Keratinocyte (primary cell): ENCODE data around the gene TMEM45A. TPM values are rescaled to one million over a fixed set of nuclear protein-coding genes. Genes with fewer than 3 reads are reported as not detected.

Experiments
- DNase-seq: peaks from one replicate; pipeline ENCODE4 v3.0.0-alpha.2; 2011; ENCODE audit warnings: low read depth, missing footprints, low spot score
- FAIRE-seq: peaks from 2 replicates; lab custom pipeline; 2011; peaks lifted over from hg19 to GRCh38; lab: Jason Lieb, UNC
- H2AFZ ChIP-seq: 2 replicates; pipeline ENCODE4 v1.6.0; 2012; ENCODE audit warnings: low read length, control low read depth, inconsistent platforms; ENCODE audit not compliant: control insufficient read depth
- H3K27ac ChIP-seq: 2 replicates; pipeline ENCODE4 v1.5.1; 2011; ENCODE audit warnings: low read length; ENCODE audit not compliant: control insufficient read depth, insufficient read depth
- H3K27me3 ChIP-seq: 3 replicates; pipeline ENCODE4 v1.6.0; 2011; ENCODE audit warnings: low read length; ENCODE audit not compliant: control insufficient read depth, insufficient read depth; ENCODE audit errors: extremely low read depth
- H3K36me3 ChIP-seq, 2 experiments: 2 replicates in 1 of 2; 3 replicates in 1 of 2; pipeline ENCODE4 v1.5.1; 2011; ENCODE audit warnings: low read length in 2 of 2, mild to moderate bottlenecking in 1 of 2; ENCODE audit not compliant: control insufficient read depth in 2 of 2, insufficient read depth in 2 of 2; ENCODE audit errors: extremely low read depth in 1 of 2
- H3K4me1 ChIP-seq: 3 replicates; pipeline ENCODE4 v1.5.1; 2011; ENCODE audit warnings: low read length; ENCODE audit not compliant: control insufficient read depth, insufficient read depth; ENCODE audit errors: extremely low read depth
- H3K4me2 ChIP-seq: 3 replicates; pipeline ENCODE4 v1.6.0; 2011; ENCODE audit warnings: low read depth, low read length; ENCODE audit not compliant: control insufficient read depth, insufficient read depth; ENCODE audit errors: extremely low read depth
- H3K4me3 ChIP-seq, 3 experiments: fragments of 200-600 bp in 1 of 3; sonication (generic) in 1 of 3; 2 replicates in 2 of 3; 3 replicates in 1 of 3; pipeline ENCODE4 v1.5.1; 2011 to 2016; ENCODE audit warnings: low read length in 3 of 3, mild to moderate bottlenecking in 3 of 3, control low read depth in 2 of 3, inconsistent platforms in 1 of 3, low read depth in 1 of 3, mixed read lengths in 1 of 3, mixed run types in 1 of 3, moderate library complexity in 1 of 3; ENCODE audit not compliant: control insufficient read depth in 2 of 3, insufficient read depth in 2 of 3; ENCODE audit errors: extremely low read depth in 1 of 3
- H3K79me2 ChIP-seq: 2 replicates; pipeline ENCODE4 v1.6.0; 2012; ENCODE audit warnings: low read length; ENCODE audit not compliant: control insufficient read depth, insufficient read depth
- H3K9ac ChIP-seq: 3 replicates; pipeline ENCODE4 v1.6.0; 2011; ENCODE audit warnings: low read length; ENCODE audit not compliant: control insufficient read depth, insufficient read depth; ENCODE audit errors: extremely low read depth
- H3K9me1 ChIP-seq: 3 replicates; pipeline ENCODE4 v1.6.0; 2011; ENCODE audit warnings: low read length; ENCODE audit not compliant: control insufficient read depth, insufficient read depth; ENCODE audit errors: extremely low read depth
- H3K9me3 ChIP-seq: 2 replicates; pipeline ENCODE4 v1.5.1; 2012; ENCODE audit warnings: low read depth, low read length; ENCODE audit not compliant: control insufficient read depth
- H4K20me1 ChIP-seq: 3 replicates; pipeline ENCODE4 v1.6.0; 2011; ENCODE audit warnings: low read length; ENCODE audit not compliant: control insufficient read depth, insufficient read depth; ENCODE audit errors: extremely low read depth
- CTCF ChIP-seq, 3 experiments: IDR thresholded peaks in 1 of 3; conservative IDR thresholded peaks in 1 of 3; optimal IDR thresholded peaks in 1 of 3; 2 replicates in 2 of 3; 3 replicates in 1 of 3; pipeline versions ENCODE3 to v1.5.1; 2011; ENCODE audit warnings: low read length in 3 of 3, mild to moderate bottlenecking in 3 of 3, moderate library complexity in 2 of 3, control low read depth in 1 of 3, inconsistent platforms in 1 of 3; ENCODE audit not compliant: insufficient read depth in 2 of 3; ENCODE audit errors: extremely low read depth in 1 of 3
- EZH2 ChIP-seq: IDR thresholded peaks from one replicate; pipeline ENCODE4 v1.6.1; 2012; ENCODE audit warnings: inconsistent platforms, mild to moderate bottlenecking, low read length, moderate library complexity
- dilution Hi-C: fragments of 300-500 bp; cut with MboI; formaldehyde crosslinking; loops from one replicate; pipeline ENCODE4 v1.7.0; 2020; ENCODE audit warnings: low sequenced_read_pairs; ENCODE audit not compliant: extremely low pct_ligation_motif_present
- polyA plus RNA-seq, 5 experiments: library from polyadenylated mRNA; depleted of rRNA in 3 of 5; stranded (reverse) in 3 of 5; stranded (forward) in 1 of 5; unstranded in 1 of 5; fragments of >200 nt; gene quantifications; 1 replicate in 1 of 5; 2 replicates in 3 of 5; 3 replicates in 1 of 5; pipeline versions ENCODE4 v1.2.1 to v1.2.3, GENCODE V29; 2011 to 2012; ENCODE audit warnings: missing spikeins in 2 of 5, low read depth in 1 of 5, low replicate concordance in 1 of 5

The TMEM45A gene
- polyA plus RNA-seq, 1 donor (not counting 4 experiments of a cell fraction or from before 2014, with no cell fraction given): 57.2 TPM

- no peaks in the 10 kb centered on the region for H3K79me2 ChIP-seq
- no peak for DNase-seq
- H3K27me3 ChIP-seq: no peaks in the 10 kb centered on the region
- no peak overlapping the region for H3K27ac ChIP-seq
- no peak overlapping the region for H3K4me2 ChIP-seq
- no peaks in the 10 kb centered on the region for H3K4me1 ChIP-seq
- no peaks in the 10 kb centered on the region for H4K20me1 ChIP-seq
- dilution Hi-C loops: no loop called here
- no peaks in the 10 kb centered on the region for H3K9me1 ChIP-seq
- no peak overlapping the region for H3K4me3 ChIP-seq
- TF ChIP-seq CTCF (optimal IDR thresholded peaks at IDR 0.05 in 1 of 3, IDR thresholded peaks at IDR 0.05 in 1 of 3, conservative IDR thresholded peaks at IDR 0.05 in 1 of 3; ENCODE audit: extremely low read depth in 1 of 3, insufficient read depth in 2 of 3, low read length in 3 of 3) (no peak), EZH2 (no peak)
- no peak overlapping the region for H3K9ac ChIP-seq
- no peaks in the 10 kb centered on the region for H3K36me3 ChIP-seq
- no peak overlapping the region for H2AFZ ChIP-seq
- FAIRE-seq: no peak
- H3K9me3 ChIP-seq: no peaks in the 10 kb centered on the region
Measured at GRCh38 chr3:100609963-100610362, 117.5 kb downstream of the TMEM45A start.

GRCh38 chr3:100611221-100611620 lies 118.8 kb downstream of the TMEM45A start:
- no peaks in the 10 kb centered on the region for H4K20me1 ChIP-seq
- H3K79me2 ChIP-seq: no peaks in the 10 kb centered on the region
- H3K36me3 ChIP-seq: no peaks in the 10 kb centered on the region
- TF ChIP-seq EZH2 (no peak), CTCF (optimal IDR thresholded peaks at IDR 0.05 in 1 of 3, IDR thresholded peaks at IDR 0.05 in 1 of 3, conservative IDR thresholded peaks at IDR 0.05 in 1 of 3; ENCODE audit: extremely low read depth in 1 of 3, insufficient read depth in 2 of 3, low read length in 3 of 3) (no peak)
- dilution Hi-C loops: no loop called here
- H3K9me1 ChIP-seq: no peaks in the 10 kb centered on the region
- no peaks in the 10 kb centered on the region for H3K4me1 ChIP-seq
- no peak for FAIRE-seq
- H3K9me3 ChIP-seq: no peaks in the 10 kb centered on the region
- H2AFZ ChIP-seq: no peak overlapping the region
- H3K4me2 ChIP-seq: no peak overlapping the region
- no peak for DNase-seq
- no peak overlapping the region for H3K4me3 ChIP-seq
- no peaks in the 10 kb centered on the region for H3K27me3 ChIP-seq
- H3K27ac ChIP-seq: no peak overlapping the region
- no peak overlapping the region for H3K9ac ChIP-seq
